ENCODE measurements around the gene ZNF782. TPM values are rescaled to one million over a fixed set of nuclear protein-coding genes. Genes with fewer than 3 reads are reported as not detected.
A peak's percentile ranks its signal among the peaks of the same experiment; 100 is the strongest.

ZNF782 gene
- total RNA-seq, 2 experiments from 2014 or later: 4.7 to 5.0 TPM

- intact Hi-C loops (cut with micrococcal nuclease): no loop called here
- Mint-ChIP-seq H3K4me3 (peak overlapping the region; percentile 97), H3K36me3 (ENCODE audit: low read depth) (peaks cover 33% of the 10 kb centered on the region), H3K27me3 (no peaks in the 10 kb centered on the region), H3K9me3 (peaks cover 12% of the 10 kb centered on the region), H3K4me1 (ENCODE audit: low read depth) (peaks cover 36% of the 10 kb centered on the region), H3K27ac (peak overlapping the region; percentile 95)
- CTCF ChIA-PET: no interaction called here
- DNase-seq (no peak), ATAC-seq (peak; percentile 56)
- POLR2A ChIA-PET: interaction anchor here (0.6 to 1.2 kb wide), 2 partner anchors 11 to 336 kb away, joined by 3 to 4 read pairs; no protein-coding TSS in a partner anchor
- no peak for TF ChIP-seq CTCF (IDR thresholded peaks at IDR 0.05)
These were observed 76.9 kb downstream of the ZNF782 start for GRCh38 chr9:96777426-96777864.

- H3K4me1 Mint-ChIP-seq (ENCODE audit: low read depth): peaks cover 10% of the 10 kb centered on the region
- CTCF ChIA-PET: no interaction called here
- peaks cover 88% of the 10 kb centered on the region for H3K36me3 Mint-ChIP-seq (ENCODE audit: low read depth)
- DNase-seq (no peak), ATAC-seq (no peak)
- H3K27ac Mint-ChIP-seq: no peak overlapping the region
- POLR2A ChIA-PET: no interaction called here
- H3K27me3 Mint-ChIP-seq: no peaks in the 10 kb centered on the region
- intact Hi-C loops (cut with micrococcal nuclease): no loop called here
- H3K4me3 Mint-ChIP-seq: no peak overlapping the region
- no peak for TF ChIP-seq CTCF (IDR thresholded peaks at IDR 0.05)
- H3K9me3 Mint-ChIP-seq: peaks cover 40% of the 10 kb centered on the region
These were observed 83.2 kb downstream of the ZNF782 start for GRCh38 chr9:96771124-96771523.

- ChIA-PET CTCF (no interaction called here), POLR2A (no interaction called here)
- H3K4me3 Mint-ChIP-seq: no peak overlapping the region
- TF ChIP-seq CTCF (IDR thresholded peaks at IDR 0.05): no peak
- peaks cover 8% of the 10 kb centered on the region for H3K4me1 Mint-ChIP-seq (ENCODE audit: low read depth)
- ATAC-seq (no peak), DNase-seq (no peak)
- no peaks in the 10 kb centered on the region for H3K27me3 Mint-ChIP-seq
- H3K27ac Mint-ChIP-seq: no peak overlapping the region
- intact Hi-C loops (cut with micrococcal nuclease): no loop called here
- peaks cover 46% of the 10 kb centered on the region for H3K9me3 Mint-ChIP-seq
- peaks cover 92% of the 10 kb centered on the region for H3K36me3 Mint-ChIP-seq (ENCODE audit: low read depth)
These were observed 84.3 kb downstream of the ZNF782 start for GRCh38 chr9:96769989-96770388.

Other genes with a start within 250 kb of the ZNF782 start
- under 1 TPM; 0.27 to 0.54 TPM for gene CDC14B, start 234.7 kb downstream of the ZNF782 start, total RNA-seq
- gene PRXL2C, start 199.2 kb downstream of the ZNF782 start, total RNA-seq: 1 to 10 TPM; 2.5 to 5.2 TPM
- 1 to 10 TPM; 8.7 to 9.7 TPM for gene ZNF510, start 76.4 kb downstream of the ZNF782 start, total RNA-seq
- gene NUTM2G, start 74.3 kb upstream of the ZNF782 start, total RNA-seq: not detected
- under 1 TPM; 0.16 to 0.34 TPM for gene CTSV, start 184.6 kb upstream of the ZNF782 start, total RNA-seq